ENCODE results near the gene SMPD3. TPM values are rescaled to one million over a fixed set of nuclear protein-coding genes. Genes with fewer than 3 reads are reported as not detected.

SMPD3 gene
- total RNA-seq, 3 donors from 2014 or later: under 0.01 to 15.4 (median 2.9) TPM

GRCh38 chr16:68328860-68329390 is 119.4 kb downstream of the SMPD3 start:
- Histone ChIP-seq H3K9me3 (no peaks in the 10 kb centered on the region), H3K27ac (no peak overlapping the region), H3K36me3 (no peaks in the 10 kb centered on the region), H3K4me3 (no peak overlapping the region), H3K4me1 (peaks cover 0 to 4% of the 10 kb centered on the region in 2 donors), H3K27me3 (no peaks in the 10 kb centered on the region)
- intact Hi-C loops (cut with DNase I; ENCODE audit: low total_unique reads): loop anchor here (5.0 kb wide), 1 partner anchor 67 kb away; the partner anchor contains the start of gene SLC7A6
- no peak for DNase-seq (ENCODE audit: low spot score in 2 of 2)
- TF ChIP-seq CTCF (IDR thresholded peaks at IDR 0.05) (no peak), POLR2AphosphoS5 (IDR thresholded peaks at IDR 0.05) (no peak), POLR2A (IDR thresholded peaks at IDR 0.05) (no peak)

GRCh38 chr16:68328151-68328859 is 120.0 kb downstream of the SMPD3 start:
- TF ChIP-seq CTCF (IDR thresholded peaks at IDR 0.05) (peak; percentile 76 to 97 (median 94)), POLR2A (IDR thresholded peaks at IDR 0.05) (no peak), POLR2AphosphoS5 (IDR thresholded peaks at IDR 0.05) (peak in 1 of 3 donors; percentile 36)
- H3K36me3 ChIP-seq: no peaks in the 10 kb centered on the region
- no peak overlapping the region for H3K27ac ChIP-seq
- H3K4me3 ChIP-seq: no peak overlapping the region
- peaks cover 0 to 4% of the 10 kb centered on the region in 2 donors for H3K4me1 ChIP-seq
- H3K9me3 ChIP-seq: no peaks in the 10 kb centered on the region
- H3K27me3 ChIP-seq: no peaks in the 10 kb centered on the region
- intact Hi-C loops (cut with DNase I; ENCODE audit: low total_unique reads): loop anchor here (5.0 kb wide), 1 partner anchor 66 kb away; the partner anchor contains the start of gene SLC7A6
- DNase-seq (ENCODE audit: low spot score in 2 of 2): peak; percentile 73 to 77

- Histone ChIP-seq H3K4me3 (no peak overlapping the region), H3K36me3 (no peaks in the 10 kb centered on the region)
These were observed 123.4 kb downstream of the SMPD3 start for GRCh38 chr16:68324780-68325357.

GRCh38 chr16:68324336-68324735 is 124.0 kb downstream of the SMPD3 start:
- no peak overlapping the region for H3K4me3 ChIP-seq
- no peak for DNase-seq (ENCODE audit: low spot score in 2 of 2)
- H3K27ac ChIP-seq: no peak overlapping the region
- TF ChIP-seq CTCF (IDR thresholded peaks at IDR 0.05) (no peak), POLR2AphosphoS5 (IDR thresholded peaks at IDR 0.05) (no peak), POLR2A (IDR thresholded peaks at IDR 0.05) (no peak)
- H3K9me3 ChIP-seq: no peaks in the 10 kb centered on the region
- H3K36me3 ChIP-seq: no peaks in the 10 kb centered on the region
- intact Hi-C loops (cut with DNase I; ENCODE audit: low total_unique reads): no loop called here
- H3K27me3 ChIP-seq: no peaks in the 10 kb centered on the region
- H3K4me1 ChIP-seq: no peaks in the 10 kb centered on the region

More at GRCh38 chr16:68324780-68325357, 123.4 kb downstream of the SMPD3 start:
- Histone ChIP-seq H3K4me1 (no peaks in the 10 kb centered on the region), H3K27me3 (no peaks in the 10 kb centered on the region), H3K9me3 (no peaks in the 10 kb centered on the region), H3K27ac (no peak overlapping the region)
- intact Hi-C loops (cut with DNase I; ENCODE audit: low total_unique reads): loop anchor here (5.0 kb wide), 1 partner anchor 63 kb away; the partner anchor contains the start of gene SLC7A6
- TF ChIP-seq POLR2A (IDR thresholded peaks at IDR 0.05) (no peak), CTCF (IDR thresholded peaks at IDR 0.05) (no peak), POLR2AphosphoS5 (IDR thresholded peaks at IDR 0.05) (no peak)
- no peak for DNase-seq (ENCODE audit: low spot score in 2 of 2)
